DND-41 (cell line): ENCODE data around the gene ZBTB7B.

Experiments
- ATAC-seq: fragments of 200-7000 bp; cut with Tn5 transposase; 3 replicates; pipeline ENCODE4 v1.9.1; 2021; ENCODE audit warnings: low read depth; ENCODE audit not compliant: insufficient read depth
- DNase-seq: peaks from one replicate; pipeline ENCODE4 v3.0.0-alpha.2; 2020
- H2AFZ ChIP-seq: 2 replicates; pipeline ENCODE4 v1.6.0; 2012; ENCODE audit warnings: low read depth, low read length
- H3K27ac ChIP-seq: 2 replicates; pipeline ENCODE4 v1.5.1; 2012; ENCODE audit warnings: low read length, inconsistent platforms
- H3K27me3 ChIP-seq: fragments of 200-600 bp; sonication (generic); 2 replicates; pipeline ENCODE4 v1.6.0; 2012; ENCODE audit warnings: low read length, mild to moderate bottlenecking, inconsistent platforms; ENCODE audit not compliant: insufficient read depth, poor library complexity
- H3K36me3 ChIP-seq: 2 replicates; pipeline ENCODE4 v1.5.1; 2012; ENCODE audit warnings: low read length, inconsistent platforms; ENCODE audit not compliant: insufficient read depth
- H3K4me1 ChIP-seq: 2 replicates; pipeline ENCODE4 v1.5.1; 2012; ENCODE audit warnings: mild to moderate bottlenecking, low read length; ENCODE audit not compliant: insufficient read depth
- H3K4me2 ChIP-seq: 2 replicates; pipeline ENCODE4 v1.6.0; 2012; ENCODE audit warnings: mild to moderate bottlenecking, moderate library complexity, low read length, inconsistent platforms; ENCODE audit not compliant: insufficient read depth
- H3K4me3 ChIP-seq, 2 experiments: fragments of 200-600 bp in 1 of 2; shearing (Covaris generic) in 1 of 2; 2 replicates each; pipeline ENCODE4 v1.5.1; 2012 to 2016; ENCODE audit warnings: inconsistent platforms in 2 of 2, low read length in 2 of 2, mild to moderate bottlenecking in 2 of 2, low read depth in 1 of 2, moderate library complexity in 1 of 2
- H3K79me2 ChIP-seq: 2 replicates; pipeline ENCODE4 v1.6.0; 2012; ENCODE audit warnings: low read length, inconsistent platforms; ENCODE audit not compliant: insufficient read depth
- H3K9ac ChIP-seq: 2 replicates; pipeline ENCODE4 v1.6.0; 2012; ENCODE audit warnings: low read depth, mild to moderate bottlenecking, inconsistent platforms, low read length, moderate library complexity
- H3K9me3 ChIP-seq: 2 replicates; pipeline ENCODE4 v1.5.1; 2012; ENCODE audit warnings: low read length, moderate library complexity, mild to moderate bottlenecking, inconsistent platforms; ENCODE audit not compliant: insufficient read depth, severe bottlenecking
- H4K20me1 ChIP-seq: 2 replicates; pipeline ENCODE4 v1.6.0; 2012; ENCODE audit warnings: low read length; ENCODE audit not compliant: insufficient read depth
- EZH2 ChIP-seq: IDR thresholded peaks from 3 replicates; pipeline ENCODE4 v1.6.1; 2012; ENCODE audit warnings: borderline replicate concordance, low read depth, mild to moderate bottlenecking, moderate library complexity, low read length, inconsistent platforms; ENCODE audit not compliant: severe bottlenecking
- TF ChIP-seq, protein P1 (sequence below): IDR thresholded peaks from 2 replicates; pipeline ENCODE4 v1.5.1; 2012; ENCODE audit warnings: borderline replicate concordance, low read length, moderate library complexity, mild to moderate bottlenecking; ENCODE audit not compliant: poor library complexity, severe bottlenecking; ENCODE audit errors: extremely low read depth

ZBTB7B gene

DNA sequence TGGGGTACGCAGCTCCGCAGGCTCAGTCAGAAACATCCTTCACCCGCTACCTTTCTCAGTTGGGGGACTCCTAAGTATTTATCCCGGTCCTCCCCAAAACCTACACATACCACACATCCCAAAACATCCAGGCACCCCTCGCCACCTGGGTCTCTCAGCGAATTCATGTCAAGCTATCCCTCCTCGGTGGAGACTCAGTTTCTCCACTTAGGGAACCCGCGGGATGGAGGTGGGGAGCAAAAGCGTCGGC lies 1.3 kb upstream of the ZBTB7B start:
- no peaks in the 10 kb centered on the region for H3K79me2 ChIP-seq
- H3K4me2 ChIP-seq = no peak overlapping the region
- H3K36me3 ChIP-seq = no peaks in the 10 kb centered on the region
- no peak overlapping the region for H3K4me3 ChIP-seq
- H3K9ac ChIP-seq = no peak overlapping the region
- DNase-seq (no peak), ATAC-seq (no peak)
- H3K9me3 ChIP-seq = no peaks in the 10 kb centered on the region
- H4K20me1 ChIP-seq = peaks cover 77% of the 10 kb centered on the region
- H2AFZ ChIP-seq = no peak overlapping the region
- no peak overlapping the region for H3K27ac ChIP-seq
- TF ChIP-seq EZH2 = no peak
- peaks cover 37% of the 10 kb centered on the region for H3K4me1 ChIP-seq
- peaks cover 55% of the 10 kb centered on the region for H3K27me3 ChIP-seq

DNA sequence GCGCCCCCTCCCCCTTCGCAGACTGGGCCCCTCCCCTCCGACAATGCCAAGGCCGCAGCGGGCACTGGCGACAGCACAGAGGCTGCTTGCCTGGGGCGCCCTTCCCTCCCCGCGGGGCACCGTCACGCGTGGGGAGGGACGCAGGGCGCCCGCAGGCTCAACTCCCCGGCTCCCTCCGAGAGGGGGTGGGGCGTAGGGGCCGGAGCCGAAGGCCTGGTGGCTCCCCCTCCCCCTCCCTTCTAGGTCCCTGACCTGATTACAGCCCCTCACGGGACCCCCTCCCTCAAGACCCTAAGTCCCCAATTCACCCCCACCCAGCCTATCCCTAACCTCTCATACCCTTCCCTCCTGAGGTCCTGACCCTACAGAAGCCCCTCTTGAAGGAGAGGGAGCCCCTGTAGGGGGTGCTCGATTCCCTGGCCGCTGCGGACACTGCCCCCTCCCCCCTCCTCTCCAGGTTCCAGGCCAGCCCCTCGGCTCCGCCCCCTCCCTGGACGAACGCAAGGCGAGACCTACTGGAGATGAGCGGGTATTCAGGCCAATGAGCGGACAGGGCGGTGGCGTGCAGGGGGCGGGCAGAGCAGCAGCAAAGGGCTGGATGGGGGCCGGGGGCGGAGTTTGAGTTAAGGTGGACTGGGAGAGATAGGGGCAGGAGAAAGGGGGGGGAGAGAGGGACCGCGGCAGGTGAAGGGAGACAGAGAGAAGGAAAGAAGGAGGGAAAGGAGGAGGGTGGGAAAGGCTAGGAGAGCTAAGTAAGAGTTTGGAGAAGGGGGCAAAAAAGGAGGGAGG lies 733 bp upstream of the ZBTB7B start:
- Histone ChIP-seq H3K27ac (no peak overlapping the region), H3K9ac (no peak overlapping the region), H3K4me2 (peak overlapping the region; percentile 15; the same call in 1 of the 2 replicates), H3K9me3 (no peaks in the 10 kb centered on the region), H3K79me2 (no peaks in the 10 kb centered on the region), H3K36me3 (no peaks in the 10 kb centered on the region), H3K27me3 (peaks cover 55% of the 10 kb centered on the region), H3K4me3 (no peak overlapping the region), H4K20me1 (peaks cover 77% of the 10 kb centered on the region), H2AFZ (no peak overlapping the region), H3K4me1 (peaks cover 37% of the 10 kb centered on the region)
- TF ChIP-seq EZH2 = peak; percentile 37
- TF ChIP-seq, protein P1, sequence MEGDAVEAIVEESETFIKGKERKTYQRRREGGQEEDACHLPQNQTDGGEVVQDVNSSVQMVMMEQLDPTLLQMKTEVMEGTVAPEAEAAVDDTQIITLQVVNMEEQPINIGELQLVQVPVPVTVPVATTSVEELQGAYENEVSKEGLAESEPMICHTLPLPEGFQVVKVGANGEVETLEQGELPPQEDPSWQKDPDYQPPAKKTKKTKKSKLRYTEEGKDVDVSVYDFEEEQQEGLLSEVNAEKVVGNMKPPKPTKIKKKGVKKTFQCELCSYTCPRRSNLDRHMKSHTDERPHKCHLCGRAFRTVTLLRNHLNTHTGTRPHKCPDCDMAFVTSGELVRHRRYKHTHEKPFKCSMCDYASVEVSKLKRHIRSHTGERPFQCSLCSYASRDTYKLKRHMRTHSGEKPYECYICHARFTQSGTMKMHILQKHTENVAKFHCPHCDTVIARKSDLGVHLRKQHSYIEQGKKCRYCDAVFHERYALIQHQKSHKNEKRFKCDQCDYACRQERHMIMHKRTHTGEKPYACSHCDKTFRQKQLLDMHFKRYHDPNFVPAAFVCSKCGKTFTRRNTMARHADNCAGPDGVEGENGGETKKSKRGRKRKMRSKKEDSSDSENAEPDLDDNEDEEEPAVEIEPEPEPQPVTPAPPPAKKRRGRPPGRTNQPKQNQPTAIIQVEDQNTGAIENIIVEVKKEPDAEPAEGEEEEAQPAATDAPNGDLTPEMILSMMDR = no peak
- ATAC-seq = peak; percentile 31; the same call in 2 of the 3 replicates
- DNase-seq = peak; percentile 77

DNA sequence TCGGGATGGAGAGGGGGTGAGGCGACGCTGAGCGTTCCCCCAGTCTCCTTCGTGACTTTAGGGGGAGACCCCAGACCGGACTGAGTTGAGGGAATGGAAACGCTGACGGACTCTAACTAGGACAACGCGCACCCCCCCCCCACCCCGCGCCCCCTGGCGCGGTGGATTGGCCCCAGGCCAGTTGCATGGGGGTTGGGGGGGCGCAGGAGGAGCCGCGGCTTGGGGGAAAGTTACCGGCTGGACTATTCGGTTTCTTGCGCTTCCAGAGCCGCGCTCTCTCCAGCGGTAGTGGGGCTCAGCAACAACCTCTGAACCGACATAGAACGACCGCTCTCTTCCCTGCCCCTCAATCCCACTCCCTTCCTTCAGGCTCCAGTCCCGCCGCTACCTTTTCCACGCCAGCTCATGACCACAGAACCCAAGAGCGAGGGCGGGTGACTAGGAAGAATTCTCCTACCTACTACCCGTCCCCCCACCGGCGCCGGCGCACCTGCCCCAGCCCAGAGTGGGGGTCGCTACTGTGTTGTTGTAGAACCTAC lies 694 bp downstream of the ZBTB7B start:
- no peak for TF ChIP-seq EZH2
- TF ChIP-seq, protein P1 = no peak
- DNase-seq (no peak), ATAC-seq (no peak)
- Histone ChIP-seq H3K4me3 (no peak overlapping the region), H3K79me2 (no peaks in the 10 kb centered on the region), H3K36me3 (no peaks in the 10 kb centered on the region), H3K9ac (no peak overlapping the region), H3K9me3 (no peaks in the 10 kb centered on the region), H3K27me3 (peaks cover 42% of the 10 kb centered on the region), H2AFZ (no peak overlapping the region), H3K4me2 (no peak overlapping the region), H3K27ac (no peak overlapping the region), H3K4me1 (peaks cover 31% of the 10 kb centered on the region), H4K20me1 (peaks cover 73% of the 10 kb centered on the region)

DNA sequence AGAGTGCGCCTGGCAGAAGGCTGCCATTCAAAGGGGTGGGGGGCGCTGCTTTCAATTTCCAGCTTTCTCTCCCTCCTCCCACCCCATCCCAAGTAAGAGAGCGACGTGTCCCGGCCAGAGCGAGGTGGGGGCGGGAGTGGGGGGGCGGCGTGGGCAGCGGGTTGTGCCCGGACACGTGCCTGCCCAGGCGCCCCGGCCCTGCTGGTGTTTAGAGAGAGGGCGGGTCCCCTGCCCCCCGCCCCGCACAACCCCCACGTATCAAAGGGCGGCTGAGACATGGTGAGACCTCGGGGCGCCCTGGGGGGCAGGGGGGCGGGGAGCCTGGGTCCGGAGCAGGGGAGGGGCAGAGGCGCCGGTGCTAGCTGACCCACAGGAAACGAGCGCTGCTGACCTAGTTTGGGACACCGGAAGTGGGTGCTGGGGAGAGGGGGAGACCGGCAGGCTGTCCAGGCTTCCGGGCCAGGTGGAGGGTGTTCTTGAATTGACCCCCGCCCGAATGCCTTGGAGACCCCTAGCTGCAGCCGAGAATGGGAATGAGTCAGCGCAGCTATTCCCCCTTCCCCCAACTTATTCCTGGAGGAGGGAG lies 1.3 kb downstream of the ZBTB7B start:
- H3K9me3 ChIP-seq = no peaks in the 10 kb centered on the region
- H3K79me2 ChIP-seq = no peaks in the 10 kb centered on the region
- no peak overlapping the region for H2AFZ ChIP-seq
- H3K4me2 ChIP-seq = no peak overlapping the region
- H3K4me1 ChIP-seq = peaks cover 25% of the 10 kb centered on the region
- no peak overlapping the region for H3K27ac ChIP-seq
- H3K9ac ChIP-seq = no peak overlapping the region
- peaks cover 41% of the 10 kb centered on the region for H3K27me3 ChIP-seq
- peaks cover 67% of the 10 kb centered on the region for H4K20me1 ChIP-seq
- DNase-seq (no peak), ATAC-seq (no peak)
- no peaks in the 10 kb centered on the region for H3K36me3 ChIP-seq
- TF ChIP-seq, protein P1 = no peak
- TF ChIP-seq EZH2 = no peak
- H3K4me3 ChIP-seq = no peak overlapping the region
